Suppressor macrophage treated with lipopolysaccharide for 4 hours (primary cell): ENCODE results near the gene KLHL7.

Experiments
- DNase-seq: peaks from one replicate; pipeline ENCODE4 v3.0.0-alpha.2; 2020

KLHL7 gene, protein sequence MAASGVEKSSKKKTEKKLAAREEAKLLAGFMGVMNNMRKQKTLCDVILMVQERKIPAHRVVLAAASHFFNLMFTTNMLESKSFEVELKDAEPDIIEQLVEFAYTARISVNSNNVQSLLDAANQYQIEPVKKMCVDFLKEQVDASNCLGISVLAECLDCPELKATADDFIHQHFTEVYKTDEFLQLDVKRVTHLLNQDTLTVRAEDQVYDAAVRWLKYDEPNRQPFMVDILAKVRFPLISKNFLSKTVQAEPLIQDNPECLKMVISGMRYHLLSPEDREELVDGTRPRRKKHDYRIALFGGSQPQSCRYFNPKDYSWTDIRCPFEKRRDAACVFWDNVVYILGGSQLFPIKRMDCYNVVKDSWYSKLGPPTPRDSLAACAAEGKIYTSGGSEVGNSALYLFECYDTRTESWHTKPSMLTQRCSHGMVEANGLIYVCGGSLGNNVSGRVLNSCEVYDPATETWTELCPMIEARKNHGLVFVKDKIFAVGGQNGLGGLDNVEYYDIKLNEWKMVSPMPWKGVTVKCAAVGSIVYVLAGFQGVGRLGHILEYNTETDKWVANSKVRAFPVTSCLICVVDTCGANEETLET

GRCh38 chr7:23105644-23106056, at the start of gene KLHL7:
Gene KLHL7 (plus strand): TSS chr7:23105785. CDS start chr7:23106027, 242 bp downstream.
- peak; percentile 95 for DNase-seq

DNA sequence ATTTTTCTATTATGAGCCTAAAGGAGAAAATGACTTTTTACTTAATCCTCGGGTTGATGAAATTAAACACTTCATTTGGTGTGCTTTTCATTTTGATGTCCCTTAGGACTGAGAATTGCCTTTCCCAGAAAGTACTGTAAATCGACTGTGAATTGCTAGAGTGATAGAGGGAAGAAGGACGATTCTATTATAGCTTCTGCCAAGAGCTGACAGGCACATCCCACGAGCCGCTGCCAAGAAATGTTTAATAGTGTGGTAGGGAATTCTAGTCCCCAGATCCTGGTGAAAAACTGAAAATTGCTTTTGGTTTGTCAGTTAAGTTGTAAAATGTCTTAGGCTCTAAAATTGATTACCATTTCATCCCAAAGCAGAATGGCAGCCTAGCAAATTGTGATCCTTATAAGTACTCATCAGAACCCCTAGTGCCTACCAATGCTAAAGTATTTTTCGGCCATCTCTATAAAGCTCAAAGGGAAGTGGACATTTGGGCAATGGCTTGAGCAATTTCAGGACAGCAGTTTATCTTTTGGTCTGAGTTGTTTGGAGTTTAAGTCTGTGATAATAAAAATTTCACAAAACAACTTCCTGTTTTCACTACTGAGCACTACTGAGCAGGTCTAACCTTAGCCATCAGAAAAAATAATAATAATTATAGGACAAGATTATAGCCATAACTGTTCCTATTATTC, 47.0 kb upstream of the KLHL7 start:
- peak; percentile 5 for DNase-seq

DNA sequence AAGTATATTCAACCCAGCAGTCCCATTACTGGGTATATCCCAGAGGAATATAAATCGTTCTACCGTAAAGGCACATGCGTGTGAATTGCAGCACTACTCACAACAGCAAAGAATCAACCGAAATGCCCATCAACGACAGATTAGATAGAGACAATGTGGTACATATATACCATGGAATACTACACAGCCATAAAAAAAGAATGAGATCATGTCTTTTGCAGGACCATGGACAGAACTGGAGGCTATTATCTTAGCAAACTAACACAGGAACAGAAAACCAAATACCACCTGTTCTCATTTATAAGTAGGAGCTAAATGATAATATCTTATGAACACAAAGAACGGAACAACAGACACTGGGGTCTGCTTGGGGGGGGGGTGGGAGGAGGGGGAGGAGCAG, 44.3 kb upstream of the KLHL7 start:
- DNase-seq = no peak

GRCh38 chr7:23062452-23062851, 43.1 kb upstream of the KLHL7 start:
- DNase-seq = peak; percentile 37

DNA sequence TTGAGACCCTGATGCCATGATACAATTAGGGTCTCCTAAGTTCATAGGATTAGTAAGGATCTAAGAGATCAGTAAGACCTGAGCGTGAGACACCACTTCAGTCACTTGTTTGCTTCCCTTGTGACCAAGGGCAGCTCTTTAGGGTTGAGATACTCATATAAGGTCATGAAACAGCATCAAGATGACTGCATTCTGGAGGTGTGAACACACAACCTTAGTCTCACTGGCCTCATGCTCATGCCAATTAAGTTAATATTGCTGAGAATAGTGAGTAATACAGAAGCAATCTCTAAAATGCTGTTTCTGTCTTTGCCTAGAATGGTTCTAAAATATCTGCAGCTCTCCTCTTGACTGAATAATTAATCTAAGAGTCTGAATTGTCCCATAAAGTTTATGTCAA, 39.6 kb upstream of the KLHL7 start:
- no peak for DNase-seq

DNA sequence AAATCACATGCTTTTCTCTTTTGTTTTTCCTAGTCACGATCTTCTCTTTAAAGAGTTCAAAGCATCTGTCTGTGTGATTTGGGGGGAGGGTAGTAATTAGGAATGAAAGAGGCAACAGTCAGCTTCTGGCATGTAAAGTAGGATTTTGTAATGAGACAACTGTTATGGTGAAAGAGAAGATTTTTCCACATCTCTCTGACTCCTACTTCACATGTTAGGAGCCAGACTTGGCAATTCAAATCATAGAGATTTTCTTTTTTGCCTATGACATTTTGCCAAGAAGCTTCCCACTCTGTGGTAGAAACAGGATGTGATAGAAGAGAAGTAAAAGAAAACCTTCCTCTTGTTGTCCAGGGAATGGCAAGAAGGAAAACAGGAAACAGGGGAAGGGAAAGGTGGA, 38.3 kb upstream of the KLHL7 start:
- DNase-seq = no peak

DNA sequence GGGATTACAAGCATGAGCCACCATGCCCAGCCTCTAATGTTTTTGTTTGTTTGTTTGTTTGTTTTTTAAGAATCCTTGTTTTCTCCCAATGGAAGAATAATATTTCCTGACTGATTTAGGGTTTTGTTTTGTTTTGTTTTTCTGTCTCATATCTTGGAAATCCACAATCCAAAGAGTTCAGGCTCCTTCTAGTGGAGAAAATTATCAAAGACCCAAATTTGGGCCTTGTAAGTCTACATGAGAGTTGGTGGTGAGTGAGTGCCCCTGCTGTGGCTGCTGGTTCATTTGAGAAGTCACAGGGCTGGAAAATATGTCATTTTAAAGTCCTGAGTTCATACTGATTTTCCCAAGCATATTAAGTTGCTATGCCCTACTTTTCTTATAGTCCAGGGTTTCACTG, 33.5 kb upstream of the KLHL7 start:
- no peak for DNase-seq

DNA sequence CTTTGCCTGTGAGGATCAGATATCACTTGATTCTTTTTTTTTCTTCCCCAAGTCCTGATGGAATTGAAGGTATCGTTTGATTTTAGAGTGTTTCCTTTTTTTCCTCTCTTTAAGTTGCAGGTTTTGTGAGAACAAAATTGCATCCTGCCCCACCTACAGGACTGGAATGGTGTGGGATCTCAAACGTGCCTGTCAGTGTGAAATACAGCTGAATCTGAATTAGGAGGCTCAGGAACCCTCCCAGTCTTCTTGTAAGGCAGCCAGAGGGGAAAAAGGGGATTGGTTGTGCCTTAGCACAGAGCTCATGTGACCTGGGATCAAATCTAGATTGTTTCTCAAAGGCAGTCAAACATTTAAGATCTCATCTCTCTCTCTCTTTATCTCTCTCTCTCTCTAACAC, 32.7 kb upstream of the KLHL7 start:
- no peak for DNase-seq

DNA sequence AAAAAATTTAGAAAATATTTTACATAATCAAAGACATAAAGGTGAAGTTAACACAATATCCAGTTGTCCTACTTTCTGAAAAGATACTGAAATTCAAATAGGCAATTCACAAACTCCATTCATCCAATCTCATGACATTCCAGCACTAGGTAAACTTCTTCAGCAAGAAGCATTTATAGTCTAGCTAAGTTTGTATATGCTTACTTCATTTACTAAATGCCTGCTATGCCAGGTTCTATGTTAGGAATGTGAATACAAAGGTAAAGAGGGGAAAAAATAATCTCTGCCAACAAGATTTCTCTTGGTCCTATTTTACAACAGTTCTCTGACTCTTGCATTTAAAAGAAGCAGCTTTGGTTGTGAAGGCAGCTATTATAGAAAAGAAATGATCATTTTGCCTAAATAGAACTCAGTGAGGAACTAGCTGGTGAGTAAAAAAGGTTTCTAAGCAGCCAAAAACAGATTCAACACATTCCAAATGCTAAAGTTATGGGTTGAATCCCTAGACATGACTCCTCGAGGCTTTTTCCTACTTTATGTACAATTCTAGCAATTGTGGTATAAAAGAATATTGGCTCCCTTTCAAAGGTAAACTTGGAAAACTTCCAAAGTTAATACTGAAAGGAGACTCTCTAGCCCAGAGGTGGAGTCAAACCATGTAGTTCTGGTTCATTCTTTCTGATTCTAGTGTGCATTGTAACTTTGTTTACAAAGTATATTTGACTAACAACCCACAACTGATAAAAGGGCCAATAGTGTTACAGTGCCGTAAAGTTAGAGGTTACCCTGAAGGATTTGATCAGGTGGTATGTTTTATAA, 30.9 kb upstream of the KLHL7 start:
- no peak for DNase-seq

DNA sequence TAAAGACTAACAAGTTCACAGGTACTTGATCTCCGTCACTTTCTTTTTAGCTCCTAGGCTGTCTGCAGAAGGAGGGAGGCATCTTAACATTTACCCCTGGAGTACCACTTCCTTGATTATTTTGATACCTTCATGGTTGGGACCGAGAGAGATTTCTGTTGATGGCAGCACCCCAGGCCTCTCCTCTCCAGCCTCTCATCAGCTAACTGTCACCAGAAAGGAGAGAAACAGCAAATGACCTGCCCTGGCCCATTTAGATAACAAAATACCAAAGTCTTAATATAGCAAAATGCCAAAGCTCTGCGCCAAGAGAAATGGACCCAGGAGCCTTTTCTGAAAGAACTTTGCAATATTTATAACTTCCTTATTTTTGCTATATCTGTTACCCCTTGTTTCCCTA, 30.0 kb upstream of the KLHL7 start:
- no peak for DNase-seq

GRCh38 chr7:23076772-23077171, 28.8 kb upstream of the KLHL7 start:
- no peak for DNase-seq

DNA sequence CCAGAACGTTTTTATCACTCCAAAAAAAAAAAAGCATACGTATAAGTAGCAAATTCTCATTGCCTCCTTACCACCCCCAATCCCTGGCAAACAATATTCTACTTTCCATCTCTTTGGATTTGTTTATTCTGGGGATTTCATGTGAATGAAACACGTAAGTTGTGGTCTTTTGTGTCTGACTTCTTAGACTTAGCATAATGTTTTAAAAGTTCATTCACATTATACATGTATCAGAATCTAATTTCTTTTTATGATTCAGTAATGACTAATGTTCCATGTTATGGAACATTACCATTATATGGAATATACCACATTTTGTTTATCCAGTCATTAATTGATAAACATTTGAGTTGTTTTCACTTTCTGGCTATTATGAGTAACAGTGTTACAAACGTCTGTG, 12.5 kb upstream of the KLHL7 start:
- no peak for DNase-seq

- DNase-seq = peak; percentile 16
Measured at GRCh38 chr7:23093546-23093945, 12.0 kb upstream of the KLHL7 start.

DNA sequence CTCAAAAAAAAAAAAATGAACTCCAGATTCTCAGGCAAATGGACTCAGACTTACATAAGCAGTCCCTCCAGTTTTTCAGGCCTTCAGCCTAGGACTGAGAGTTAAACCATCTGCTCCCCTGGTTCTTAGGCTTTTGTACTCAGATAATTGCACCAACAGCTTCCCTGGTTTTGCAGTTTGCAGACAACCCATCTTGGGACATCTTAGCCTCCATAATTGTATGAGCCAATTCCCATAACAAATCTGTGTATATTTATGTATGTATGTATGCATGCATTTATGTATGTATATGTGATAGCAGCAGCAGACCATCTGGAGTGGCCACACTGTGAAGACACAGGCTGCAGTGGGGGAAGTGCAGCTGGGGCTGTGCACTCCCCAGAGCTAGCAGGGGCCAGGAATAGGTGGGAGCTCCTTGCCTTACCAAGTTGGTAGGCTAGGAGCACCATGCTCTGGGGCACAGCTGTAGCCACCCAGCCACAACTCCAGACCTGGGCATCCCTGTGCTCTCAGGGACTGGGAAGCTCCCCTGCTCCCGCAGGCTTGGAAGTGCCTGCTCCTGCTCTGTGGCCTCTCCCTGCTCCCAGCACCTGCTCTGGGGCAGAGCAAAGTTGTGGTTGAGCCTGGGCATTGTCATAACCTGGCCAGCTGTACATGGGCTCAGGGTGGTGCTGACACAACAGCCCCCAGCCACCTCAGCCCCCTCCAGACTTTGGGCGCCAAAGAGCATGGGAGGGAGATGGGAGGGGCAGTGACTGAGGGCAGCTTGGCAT, 8.9 kb upstream of the KLHL7 start:
- DNase-seq = no peak

DNA sequence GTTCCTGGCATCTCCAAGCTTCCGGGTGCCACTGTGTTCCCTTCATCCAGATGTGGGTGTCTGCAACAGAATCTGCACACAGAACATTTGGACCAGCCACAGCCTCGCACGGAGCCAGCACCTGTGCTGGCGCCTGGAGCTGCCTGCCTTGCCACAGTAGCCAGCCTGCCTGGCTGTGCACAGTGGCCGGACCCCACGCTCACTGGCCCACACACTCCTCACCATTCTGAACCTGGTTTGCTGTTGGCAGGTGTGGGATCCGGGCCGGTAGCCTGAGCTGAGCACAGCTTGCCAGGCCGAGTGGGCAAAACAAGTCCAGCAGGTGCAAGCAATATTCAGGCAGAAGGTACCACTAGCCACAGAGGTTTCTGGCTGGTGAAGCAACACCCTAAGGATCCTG, 7.6 kb upstream of the KLHL7 start:
- DNase-seq = no peak

- DNase-seq = no peak
Measured at GRCh38 chr7:23098460-23098859, 7.1 kb upstream of the KLHL7 start.

DNA sequence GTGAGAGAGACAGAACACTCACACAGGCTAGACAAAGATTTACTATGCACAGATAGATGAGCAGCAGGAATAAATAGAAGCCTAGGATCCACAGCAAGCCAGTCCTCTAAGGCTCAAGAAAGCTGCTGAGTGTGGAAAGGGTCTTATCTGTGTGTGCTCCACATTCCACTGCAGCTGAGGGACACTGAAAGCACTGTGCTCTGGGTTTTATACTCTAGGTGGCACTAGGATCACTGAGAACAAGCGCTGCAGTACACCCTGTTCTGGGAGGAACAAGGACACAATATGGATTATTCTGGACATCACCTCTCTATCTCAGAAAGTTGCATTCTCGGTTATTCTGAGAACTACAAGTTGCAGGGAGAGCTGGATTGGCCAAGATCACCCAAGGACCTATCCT, 4.9 kb upstream of the KLHL7 start:
- DNase-seq = no peak

DNA sequence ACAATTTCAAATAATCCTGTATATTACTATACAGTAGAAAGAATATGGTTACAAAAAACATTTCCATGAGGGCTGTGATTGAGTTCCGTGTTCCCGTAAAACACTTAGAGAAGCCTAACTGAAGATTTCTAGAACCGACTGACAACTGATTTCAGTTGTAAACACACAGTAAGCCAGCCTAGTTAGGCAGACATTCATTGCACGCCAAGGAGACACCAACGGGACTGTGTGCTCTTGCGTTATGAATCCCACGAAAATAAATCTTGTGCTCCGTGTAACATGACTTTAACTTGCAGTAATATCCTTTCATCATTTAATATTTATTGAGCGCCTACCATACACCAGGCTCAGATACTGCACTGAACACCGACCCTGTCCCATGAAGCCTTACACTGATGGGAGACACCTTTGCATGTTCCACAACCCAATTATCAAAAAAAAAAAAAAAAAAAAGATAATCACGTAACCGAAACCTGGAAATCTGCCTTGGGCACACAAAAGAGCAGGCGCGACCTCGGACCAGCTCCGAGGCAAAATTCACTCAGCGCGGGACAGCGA, 420 bp upstream of the KLHL7 start:
- DNase-seq = no peak

DNA sequence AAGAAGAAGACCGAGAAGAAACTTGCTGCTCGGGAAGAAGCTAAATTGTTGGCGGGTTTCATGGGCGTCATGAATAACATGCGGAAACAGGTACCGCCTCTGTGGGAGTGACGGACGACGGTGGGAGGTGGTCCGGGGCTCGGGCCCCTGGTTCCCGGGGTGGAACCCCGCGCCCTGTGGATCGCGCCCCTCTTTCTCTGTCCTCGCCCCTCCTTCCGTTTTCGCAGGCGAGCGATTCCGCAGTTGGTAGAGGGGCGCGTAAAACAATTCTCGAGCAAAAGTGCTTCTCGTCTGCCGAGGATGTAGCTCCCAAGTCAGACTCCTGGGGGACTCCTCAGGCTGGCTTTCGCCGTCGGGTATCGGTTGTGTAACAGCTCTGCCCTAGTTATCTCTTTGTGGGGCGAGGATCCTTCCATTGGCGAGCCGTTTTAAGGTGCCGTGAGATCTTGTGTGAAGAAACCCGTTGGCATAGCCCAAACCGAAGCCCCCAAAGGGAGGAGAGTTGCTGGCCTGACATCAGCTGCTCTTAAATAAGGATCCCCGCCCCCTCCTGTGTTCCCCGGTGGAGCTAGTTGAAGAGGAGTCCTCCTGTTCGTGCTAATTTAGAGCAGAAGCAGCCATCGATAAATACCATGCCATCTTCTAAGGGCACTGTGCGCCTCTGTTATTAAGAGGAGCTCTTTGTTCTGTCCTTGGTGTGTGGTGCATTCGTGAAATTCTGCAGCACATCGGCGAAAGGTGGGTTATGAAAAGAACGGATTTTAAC, 655 bp downstream of the KLHL7 start:
- peak; percentile 45 for DNase-seq

DNA sequence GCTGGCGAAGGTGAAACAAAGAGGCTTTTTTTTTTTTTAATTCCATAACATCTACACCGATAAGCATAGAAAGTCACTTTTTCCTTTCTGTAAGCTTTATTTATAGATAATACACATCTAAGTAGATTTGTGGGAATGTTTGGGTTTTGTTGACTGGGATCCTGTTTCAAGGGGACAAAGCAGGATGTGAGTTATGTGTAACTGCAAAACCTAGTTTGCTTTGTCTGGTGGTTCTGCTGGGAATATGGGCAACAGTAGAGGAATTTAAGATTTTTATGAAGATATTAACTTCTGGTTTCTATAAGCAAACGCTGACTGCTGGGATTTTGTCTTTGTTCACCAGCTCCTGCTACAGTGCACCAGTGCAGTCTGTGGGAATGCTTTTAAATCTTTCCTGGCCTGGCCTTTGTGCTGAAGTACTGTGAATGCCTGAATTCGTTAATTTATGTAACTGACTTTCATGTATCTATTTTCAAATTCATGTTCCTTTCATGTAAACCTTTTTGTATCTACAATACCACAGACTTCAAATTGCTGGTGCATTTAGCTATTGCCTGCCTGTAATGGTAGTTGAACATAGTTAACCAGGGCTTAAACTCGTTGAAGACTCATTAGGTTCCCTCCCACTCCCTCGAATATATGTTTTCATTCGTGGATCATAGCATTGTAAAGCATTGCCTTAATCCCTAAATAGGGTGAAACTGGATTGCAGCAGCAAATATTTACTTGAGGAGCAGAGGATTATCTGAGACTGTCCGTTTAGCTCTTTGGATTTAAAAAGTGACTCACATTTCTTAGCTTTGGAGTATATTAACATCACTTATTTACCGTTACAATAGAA, 1.5 kb downstream of the KLHL7 start:
- no peak for DNase-seq
